HCT116 (cell line): Measurements from ENCODE around the gene C2. TPM values are rescaled to one million over a fixed set of nuclear protein-coding genes. Genes with fewer than 3 reads are reported as not detected.

Source experiments
- ATAC-seq: fragments of 200-7000 bp; cut with Tn5 transposase; 2 replicates; pipeline ENCODE4 v1.9.1; 2020; ENCODE audit warnings: mild to moderate bottlenecking, moderate library complexity
- BruUV-seq: library from RNA; stranded (reverse); fragments of 400-500 nt; replicated peaks from 2 replicates; lab custom pipeline; 2021; lab: Mats Ljungman, UMichigan
- CTCF ChIA-PET: fragments of 300-600 bp; sonication (Branson Sonifier 250); formaldehyde crosslinking; loops from one replicate; lab custom pipeline; 2021; ENCODE audit warnings: antibody characterized with exemption; lab: Charles Lee
- POLR2A ChIA-PET: fragments of 300-600, 350-600 bp; sonication (Branson Sonifier 250); formaldehyde crosslinking; loops from one replicate; lab custom pipeline; 2021; ENCODE audit warnings: antibody characterized with exemption; lab: Charles Lee
- RAD21 ChIA-PET, 2 experiments: fragments of 300-600 bp; sonication (Branson Sonifier 250); formaldehyde crosslinking; loops; one replicate each; lab custom pipeline; 2023; ENCODE audit warnings: low total read pairs in 2 of 2; ENCODE audit not compliant: uncharacterized antibody in 2 of 2, unreplicated experiment in 2 of 2, low non-redundant PET in 1 of 2; lab: Charles Lee
- DNase-seq: peaks from one replicate; pipeline ENCODE4 v3.0.0-alpha.2; 2010; ENCODE audit warnings: low read depth, low spot score
- H2AFZ ChIP-seq: fragments of 200-600 bp; shearing (Covaris generic), sonication (generic); 2 replicates; pipeline ENCODE4 v1.6.1; 2017; ENCODE audit warnings: low read depth, mixed run types, mixed read lengths, antibody characterized with exemption, low read length; ENCODE audit not compliant: poor library complexity, severe bottlenecking
- H3K27ac ChIP-seq: 2 replicates; pipeline ENCODE4 v1.5.1; 2012; ENCODE audit warnings: low read depth, low read length
- H3K27me3 ChIP-seq: fragments of 200-600 bp; sonication (generic); 2 replicates; pipeline ENCODE4 v1.6.1; 2016; ENCODE audit warnings: mixed run types, low read length, mixed read lengths; ENCODE audit not compliant: insufficient read depth
- H3K36me3 ChIP-seq, 2 experiments: fragments of 200-500 bp in 1 of 2; fragments of 200-600 bp in 1 of 2; sonication (Bioruptor generic) in 1 of 2; sonication (generic) in 1 of 2; 2 replicates each; pipeline versions ENCODE4 v1.5.1 to v1.6.1; 2014 to 2016; ENCODE audit warnings: low read length in 2 of 2, inconsistent platforms in 1 of 2, mixed read lengths in 1 of 2, mixed run types in 1 of 2; ENCODE audit not compliant: insufficient read depth in 2 of 2, control insufficient read depth in 1 of 2
- H3K4me1 ChIP-seq, 2 experiments: fragments of 200-600 bp in 1 of 2; sonication (generic) in 1 of 2; 2 replicates each; pipeline versions ENCODE4 v1.5.1 to v1.6.1; 2012 to 2017; ENCODE audit warnings: low read length in 2 of 2, inconsistent platforms in 1 of 2, mild to moderate bottlenecking in 1 of 2, mixed read lengths in 1 of 2, mixed run types in 1 of 2, moderate library complexity in 1 of 2; ENCODE audit not compliant: insufficient read depth in 2 of 2, control insufficient read depth in 1 of 2
- H3K4me2 ChIP-seq: fragments of 200-600 bp; sonication (generic); 2 replicates; pipeline ENCODE4 v1.6.1; 2017; ENCODE audit warnings: mixed run types, low read length, mixed read lengths
- H3K4me3 ChIP-seq, 2 experiments: fragments of 200-600 bp in 1 of 2; sonication (generic) in 1 of 2; replicated peaks in 1 of 2; 2 replicates each; pipeline ENCODE4 v1.5.1; 2011 to 2016; ENCODE audit warnings: low read length in 2 of 2, control low read depth in 1 of 2, low read depth in 1 of 2, mild to moderate bottlenecking in 1 of 2, mixed read lengths in 1 of 2, mixed run types in 1 of 2
- H3K79me2 ChIP-seq: fragments of 200-600 bp; sonication (generic); 2 replicates; pipeline ENCODE4 v1.6.1; 2017; ENCODE audit warnings: mild to moderate bottlenecking, mixed run types, low read length, moderate library complexity, mixed read lengths; ENCODE audit not compliant: insufficient read depth
- H3K9ac ChIP-seq: fragments of 200-600 bp; sonication (generic); 2 replicates; pipeline ENCODE4 v1.6.1; 2016; ENCODE audit warnings: low read length, mixed read lengths
- H3K9me2 ChIP-seq: fragments of 200-600 bp; sonication (generic), shearing (Covaris generic); 2 replicates; pipeline ENCODE4 v1.6.1; 2017; ENCODE audit warnings: mixed run types, mild to moderate bottlenecking, moderate library complexity; ENCODE audit not compliant: insufficient read depth
- H3K9me3 ChIP-seq, 2 experiments: fragments of 200-500 bp in 1 of 2; fragments of 200-600 bp in 1 of 2; sonication (Bioruptor generic) in 1 of 2; sonication (generic) in 1 of 2; 2 replicates each; pipeline ENCODE4 v1.6.1; 2014 to 2017; ENCODE audit warnings: low read length in 2 of 2, mixed read lengths in 2 of 2, inconsistent platforms in 1 of 2, low read depth in 1 of 2, mild to moderate bottlenecking in 1 of 2, mixed run types in 1 of 2, moderate library complexity in 1 of 2; ENCODE audit not compliant: control insufficient read depth in 1 of 2, insufficient read depth in 1 of 2
- H4K20me1 ChIP-seq: fragments of 200-600 bp; sonication (generic), shearing (Covaris generic); 2 replicates; pipeline ENCODE4 v1.6.1; 2017; ENCODE audit warnings: mixed run types, mild to moderate bottlenecking, moderate library complexity; ENCODE audit not compliant: insufficient read depth
- CBX3 ChIP-seq: IDR thresholded peaks from 2 replicates; pipeline ENCODE4 v1.6.1; 2012; ENCODE audit warnings: low read depth
- CEBPB ChIP-seq: IDR thresholded peaks from 2 replicates; pipeline ENCODE4 v1.6.1; 2012; ENCODE audit warnings: low read depth
- EGR1 ChIP-seq: IDR thresholded peaks from 2 replicates; pipeline ENCODE4 v1.6.1; 2012; ENCODE audit warnings: low read depth
- ELF1 ChIP-seq: IDR thresholded peaks from 2 replicates; pipeline ENCODE4 v1.6.1; 2012; ENCODE audit warnings: low read depth, borderline replicate concordance
- FOSL1 ChIP-seq: IDR thresholded peaks from 2 replicates; pipeline ENCODE4 v1.6.1; 2012; ENCODE audit warnings: low read depth
- MAX ChIP-seq: IDR thresholded peaks from 2 replicates; pipeline ENCODE4 v1.6.1; 2012
- POLR2AphosphoS5 ChIP-seq: IDR thresholded peaks from 2 replicates; pipeline ENCODE4 v1.6.1; 2011; ENCODE audit warnings: mild to moderate bottlenecking, low read depth, low read length, moderate library complexity
- RAD21 ChIP-seq: IDR thresholded peaks from 2 replicates; pipeline ENCODE4 v1.6.1; 2012; ENCODE audit warnings: low read depth, mild to moderate bottlenecking
- REST ChIP-seq: IDR thresholded peaks from 2 replicates; pipeline ENCODE4 v1.6.1; 2012; ENCODE audit warnings: low read depth
- SIN3A ChIP-seq: IDR thresholded peaks from 2 replicates; pipeline ENCODE4 v1.6.1; 2012; ENCODE audit warnings: low read depth
- SRF ChIP-seq: IDR thresholded peaks from 2 replicates; pipeline ENCODE4 v1.6.1; 2012; ENCODE audit warnings: low read depth
- ZBTB33 ChIP-seq: IDR thresholded peaks from 2 replicates; pipeline ENCODE4 v1.6.1; 2011; ENCODE audit warnings: mild to moderate bottlenecking, low read length, moderate library complexity; ENCODE audit not compliant: insufficient replicate concordance; ENCODE audit errors: extremely low read depth
- ZFX ChIP-seq: fragments of 450-650 bp; IDR thresholded peaks from 2 replicates; pipeline ENCODE4 v1.6.1; 2017
- ZNF274 ChIP-seq: fragments of 200-500 bp; sonication (Bioruptor generic); IDR thresholded peaks from 2 replicates; pipeline ENCODE4 v1.6.1; 2014; ENCODE audit warnings: mild to moderate bottlenecking, low read depth, low read length, inconsistent platforms
- intact Hi-C: fragments of 100-400 bp; cut with micrococcal nuclease; formaldehyde crosslinking; loops from 2 replicates; pipeline ENCODE4 v1.10.0; 2022
- total RNA-seq: library from RNA; stranded (reverse); gene quantifications from one replicate; pipeline ENCODE4 v1.2.1, GENCODE V29; 2021; ENCODE audit not compliant: unreplicated experiment

C2 gene
- total RNA-seq, 1 experiment from 2014 or later, result 3.1 TPM

- H3K4me2 ChIP-seq, result peak overlapping the region; percentile 47; the same call in 1 of the 2 replicates
- H4K20me1 ChIP-seq, result no peaks in the 10 kb centered on the region
- ChIA-PET RAD21 (no interaction called here), CTCF (no interaction called here), POLR2A (interaction anchor here (0.7 kb wide), 1 partner anchor 11 kb away, joined by 3 read pairs; the partner anchor contains the start of genes NELFE and SKIC2)
- DNase-seq (no peak), ATAC-seq (no peak)
- BruUV-seq, result no TSS peak
- H3K9ac ChIP-seq, result no peak overlapping the region
- peaks cover 5 to 20% of the 10 kb centered on the region in 2 experiments for H3K36me3 ChIP-seq
- no peaks in the 10 kb centered on the region for H3K27me3 ChIP-seq
- H3K9me3 ChIP-seq, result no peaks in the 10 kb centered on the region
- intact Hi-C loops, result no loop called here
- no peak overlapping the region for H2AFZ ChIP-seq
- no peak for TF ChIP-seq RAD21
- no peak for TF ChIP-seq POLR2AphosphoS5
- no peak for TF ChIP-seq ELF1
- TF ChIP-seq CBX3, result no peak
- TF ChIP-seq SIN3A, result no peak
- TF ChIP-seq MAX, result no peak
- no peak for TF ChIP-seq FOSL1
- no peak for TF ChIP-seq CEBPB
- no peak for TF ChIP-seq ZFX
- TF ChIP-seq SRF, result no peak
- no peak for TF ChIP-seq ZNF274
- TF ChIP-seq REST, result no peak
- TF ChIP-seq EGR1, result no peak
- no peak for TF ChIP-seq ZBTB33
- no peaks in the 10 kb centered on the region for H3K79me2 ChIP-seq
- peaks cover 7 to 31% of the 10 kb centered on the region in 2 experiments; a peak in 3 of 4 replicates for H3K4me1 ChIP-seq
- H3K4me3 ChIP-seq, result no peak overlapping the region
- H3K27ac ChIP-seq, result no peak overlapping the region
- H3K9me2 ChIP-seq, result no peaks in the 10 kb centered on the region; the same call in 1 of the 2 replicates
These were observed 20.8 kb downstream of the C2 start for GRCh38 chr6:31948306-31948705.
